GM19463 (cell line): Measurements from ENCODE around the gene PLP2.
"Not testable (repeated sequence)": the region's sequence is repeated elsewhere in the genome, so short reads cannot be mapped to it uniquely, and the experiment has no call there.

Experiments used
- ATAC-seq: cut with Tn5 transposase; IDR thresholded peaks from one replicate; pipeline ENCODE4 v1.9.1; 2021; ENCODE audit warnings: mild to moderate bottlenecking, moderate library complexity; ENCODE audit not compliant: unreplicated experiment

PLP2 gene

DNA sequence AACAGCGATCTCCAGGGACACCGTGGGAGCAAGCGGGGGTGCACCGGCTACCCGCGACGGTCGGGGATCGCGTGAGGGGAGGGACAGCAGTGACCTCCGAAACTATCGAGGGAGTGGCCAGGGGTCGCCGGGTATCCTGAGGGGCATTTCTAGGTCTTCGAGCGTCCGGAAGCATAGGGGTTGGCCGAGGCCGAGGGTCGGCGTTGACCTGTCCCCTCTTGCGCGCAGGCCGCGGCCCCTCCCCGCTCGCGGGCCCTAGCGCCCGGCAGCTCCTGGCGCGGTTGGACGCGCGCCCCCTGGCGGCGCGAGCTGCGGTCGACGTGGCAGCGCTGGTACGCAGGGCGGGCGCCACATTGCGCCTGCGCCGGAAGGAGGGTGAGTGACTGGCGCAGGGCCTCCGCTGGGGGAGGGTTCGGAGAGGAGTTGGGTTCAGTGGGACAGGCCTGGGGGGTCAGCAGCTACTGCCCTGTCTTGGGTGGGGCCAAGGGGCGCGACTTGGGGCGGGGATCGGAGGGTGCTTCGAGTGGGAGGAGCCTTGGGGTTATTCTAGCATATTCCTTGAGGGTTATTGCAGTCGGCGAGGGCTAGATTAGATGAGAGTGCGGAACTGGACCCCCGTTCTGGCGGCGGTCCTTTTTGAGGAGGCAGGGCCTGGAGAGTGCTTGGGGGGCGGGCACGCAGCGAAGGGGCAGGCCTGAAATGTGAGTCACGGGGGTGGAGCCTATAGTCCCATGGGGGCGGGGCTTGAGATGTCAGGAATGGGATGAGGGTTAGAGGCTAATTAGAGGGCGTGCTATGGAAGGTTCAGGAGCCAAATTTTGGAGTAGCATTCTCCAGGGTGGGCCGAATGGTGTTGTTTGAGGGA, 7.9 kb upstream of the PLP2 start:
- ATAC-seq, result peak; percentile 46

DNA sequence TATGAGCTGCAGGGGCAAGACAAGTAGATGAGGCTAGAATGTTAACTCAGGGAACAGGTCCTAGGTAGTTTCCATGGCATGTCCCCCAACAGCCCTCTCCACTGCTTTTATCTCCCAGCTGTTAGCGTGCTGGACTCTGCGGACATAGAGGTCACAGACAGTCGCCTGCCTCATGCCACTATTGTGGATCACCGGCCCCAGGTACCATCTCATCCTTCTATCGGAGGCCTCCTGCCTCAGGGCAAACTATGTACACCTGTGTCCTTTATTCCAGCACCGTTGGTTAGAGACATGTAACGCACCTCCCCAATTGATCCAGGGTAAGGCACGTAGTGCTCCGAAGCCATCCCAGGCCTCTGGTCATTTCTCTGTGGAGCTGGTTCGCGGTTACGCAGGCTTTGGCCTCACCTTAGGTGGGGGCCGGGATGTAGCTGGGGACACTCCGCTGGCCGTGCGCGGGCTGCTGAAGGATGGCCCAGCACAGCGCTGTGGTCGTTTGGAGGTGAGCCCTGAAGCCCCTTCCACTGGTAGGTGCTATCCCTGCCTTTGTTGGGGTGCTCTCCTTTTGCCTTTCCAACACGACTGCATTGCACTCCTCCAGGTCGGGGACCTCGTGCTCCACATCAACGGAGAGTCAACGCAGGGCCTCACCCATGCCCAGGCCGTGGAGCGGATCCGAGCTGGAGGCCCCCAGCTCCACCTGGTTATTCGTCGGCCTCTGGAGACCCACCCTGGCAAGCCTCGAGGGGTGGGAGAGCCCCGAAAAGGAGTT, 6.9 kb upstream of the PLP2 start:
- no peak for ATAC-seq

DNA sequence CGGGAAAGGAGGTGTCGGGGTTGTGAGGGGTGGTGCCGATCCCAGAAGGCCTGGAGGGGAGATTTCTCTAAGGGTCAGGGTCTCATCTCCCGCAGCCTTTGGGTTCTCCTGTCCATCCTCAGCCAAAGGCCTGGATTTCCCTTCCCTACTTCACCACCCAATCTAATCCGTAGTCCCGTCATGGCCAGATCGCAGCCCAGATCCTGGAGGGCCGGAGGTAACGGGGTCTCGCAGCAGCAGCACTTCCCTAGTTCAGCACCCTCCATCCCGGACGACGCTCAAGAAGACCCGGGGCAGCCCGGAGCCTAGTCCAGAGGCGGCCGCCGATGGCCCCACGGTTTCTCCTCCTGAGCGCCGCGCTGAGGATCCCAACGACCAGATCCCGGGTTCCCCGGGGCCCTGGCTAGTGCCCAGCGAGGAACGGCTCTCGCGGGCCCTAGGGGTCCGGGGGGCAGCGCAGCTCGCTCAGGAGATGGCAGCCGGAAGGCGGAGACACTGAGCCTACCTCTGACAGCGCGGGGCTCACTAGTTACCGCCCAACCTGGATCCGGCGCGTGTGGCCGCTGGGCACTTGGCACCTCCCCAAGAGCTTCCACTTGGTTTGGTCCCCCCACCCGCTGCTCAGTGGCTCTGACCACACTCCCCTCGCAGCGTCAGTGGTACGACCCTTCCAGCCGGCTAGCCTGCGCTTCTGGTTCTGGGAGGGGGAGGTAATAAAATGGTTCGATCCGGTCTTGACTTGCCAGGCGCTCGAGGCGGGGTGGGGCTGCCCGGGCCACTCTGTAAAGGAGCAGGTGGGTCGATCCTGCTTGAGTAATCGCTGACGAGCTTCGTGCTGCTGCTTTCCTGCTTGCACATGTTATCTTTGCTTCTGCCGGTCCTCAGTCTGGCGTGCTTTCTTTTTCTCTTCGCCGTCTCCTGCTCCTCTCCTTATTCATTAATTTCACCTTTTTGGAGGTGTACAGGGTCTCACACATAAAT, 5.5 kb upstream of the PLP2 start:
- peak; percentile 45 for ATAC-seq

DNA sequence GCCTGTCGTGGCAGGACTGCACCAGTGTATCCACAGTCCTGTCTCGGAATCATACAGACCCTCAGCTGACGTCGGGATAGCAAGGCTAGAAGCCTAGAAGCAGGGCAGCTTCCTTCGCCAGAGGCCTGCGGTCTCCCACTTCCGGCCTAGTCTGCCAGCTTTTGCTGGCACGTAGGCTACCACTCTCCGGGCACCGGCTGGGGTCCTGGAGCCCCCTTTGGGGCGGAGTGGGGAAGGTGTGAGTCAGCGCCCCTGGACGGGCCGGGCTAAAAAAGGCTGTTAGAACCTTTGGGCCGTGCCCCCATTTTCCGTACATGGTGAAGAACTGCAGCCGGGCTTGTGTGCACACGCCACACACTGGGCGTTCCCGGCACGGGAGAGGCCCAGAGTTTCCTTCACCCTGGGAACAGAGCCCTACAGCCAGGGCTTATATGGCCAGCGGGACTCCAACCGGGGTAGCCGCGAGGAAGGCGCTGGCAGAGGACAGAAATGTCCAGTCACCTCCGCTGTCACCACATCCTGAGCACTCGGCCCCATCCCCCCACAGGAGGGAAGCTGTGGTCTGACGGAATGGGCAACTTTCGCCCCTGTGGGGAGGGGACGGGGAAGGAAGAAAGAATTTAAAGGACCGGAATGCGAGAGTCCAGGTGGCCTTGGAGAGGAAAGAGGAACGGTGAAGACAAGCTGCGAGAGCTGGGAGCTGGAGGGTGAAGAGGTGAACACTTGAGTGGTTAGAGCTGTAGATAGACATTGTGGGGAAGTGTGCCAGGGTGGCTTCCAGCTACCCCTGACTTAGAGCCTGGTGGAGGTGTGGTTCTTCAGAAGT, 4.6 kb upstream of the PLP2 start:
- peak; percentile 30 for ATAC-seq

DNA sequence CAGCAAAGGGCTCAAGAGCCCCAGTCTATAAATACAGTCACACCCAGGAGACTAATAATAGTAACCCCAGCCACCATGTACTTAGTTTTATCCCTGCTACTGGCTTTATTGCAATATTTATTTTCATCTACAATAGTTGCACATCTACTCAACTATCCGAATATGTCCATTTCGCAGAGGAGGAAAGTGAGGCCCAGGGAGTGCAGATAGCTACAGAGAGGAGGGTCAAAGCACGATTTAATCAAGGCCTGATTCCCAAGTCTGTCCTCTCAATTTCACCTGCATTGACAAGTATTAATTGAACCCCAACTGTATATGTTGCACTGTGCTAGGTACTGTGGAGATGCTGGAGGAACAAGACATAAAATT, 4.0 kb upstream of the PLP2 start:
- no peak for ATAC-seq

DNA sequence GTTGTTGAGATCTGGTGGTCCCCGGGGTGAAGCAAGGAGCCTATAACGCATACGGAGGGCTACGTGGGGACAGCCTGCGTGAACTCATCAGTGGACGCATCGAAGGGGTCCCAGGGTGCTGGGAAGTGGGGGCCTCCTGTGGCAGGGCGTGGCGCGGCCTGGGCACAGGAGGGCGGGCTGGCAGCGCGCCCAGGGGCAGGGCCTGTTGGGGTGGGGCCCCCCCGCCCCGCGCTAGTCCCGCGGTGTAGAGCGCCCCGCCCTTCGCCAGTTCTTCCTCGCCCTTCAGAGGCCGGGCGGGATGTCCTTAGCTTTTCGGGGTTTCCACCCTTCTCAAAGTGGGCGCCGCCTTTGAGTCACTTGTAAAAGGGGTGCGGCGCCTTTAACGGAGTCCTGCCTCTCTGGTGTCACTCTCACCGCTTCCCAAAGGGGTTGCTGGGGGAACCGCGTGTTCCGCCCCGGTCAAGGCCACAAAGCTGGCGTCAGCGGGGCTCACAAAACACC, 632 bp downstream of the PLP2 start:
- ATAC-seq, result peak; percentile 75

DNA sequence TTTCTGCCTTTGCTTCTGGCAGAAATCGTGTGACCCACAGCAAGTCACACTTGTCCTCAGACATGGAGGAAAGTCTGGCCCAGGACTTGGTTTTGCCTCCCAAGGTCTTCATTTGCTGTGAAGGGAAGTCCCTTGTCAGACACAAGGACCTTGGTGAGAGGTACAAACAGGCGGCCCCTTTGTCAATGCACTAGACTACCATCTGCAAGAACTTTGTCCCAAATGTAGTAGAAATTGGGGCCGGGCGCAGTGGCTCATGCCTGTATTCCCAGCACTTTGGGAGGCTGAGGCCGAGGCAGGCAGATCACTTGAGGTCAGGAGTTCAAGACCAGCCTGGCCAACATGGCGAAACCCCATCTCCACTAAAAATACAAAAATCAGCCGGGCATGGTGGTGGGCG, 1.8 kb downstream of the PLP2 start:
- not testable (repeated sequence) for ATAC-seq

DNA sequence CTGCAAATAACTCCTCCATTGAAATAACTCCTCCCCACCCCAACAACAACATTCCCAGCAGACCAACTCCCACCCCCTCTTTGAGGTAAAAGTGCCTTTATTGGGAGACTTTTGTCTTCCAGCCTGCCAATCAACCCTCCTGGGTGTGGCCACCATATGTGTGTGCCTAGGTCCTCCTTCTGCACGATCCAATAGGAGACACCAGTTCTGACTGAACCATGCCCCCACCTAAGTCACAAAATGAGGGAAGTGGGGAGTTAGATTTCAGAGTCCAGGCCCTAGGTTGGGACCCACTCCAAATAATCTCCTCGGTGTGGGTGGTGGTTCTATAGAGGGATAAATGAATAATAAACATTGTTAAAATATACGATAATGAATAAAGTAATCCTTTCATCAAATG, 3.0 kb downstream of the PLP2 start:
- ATAC-seq, result no peak

DNA sequence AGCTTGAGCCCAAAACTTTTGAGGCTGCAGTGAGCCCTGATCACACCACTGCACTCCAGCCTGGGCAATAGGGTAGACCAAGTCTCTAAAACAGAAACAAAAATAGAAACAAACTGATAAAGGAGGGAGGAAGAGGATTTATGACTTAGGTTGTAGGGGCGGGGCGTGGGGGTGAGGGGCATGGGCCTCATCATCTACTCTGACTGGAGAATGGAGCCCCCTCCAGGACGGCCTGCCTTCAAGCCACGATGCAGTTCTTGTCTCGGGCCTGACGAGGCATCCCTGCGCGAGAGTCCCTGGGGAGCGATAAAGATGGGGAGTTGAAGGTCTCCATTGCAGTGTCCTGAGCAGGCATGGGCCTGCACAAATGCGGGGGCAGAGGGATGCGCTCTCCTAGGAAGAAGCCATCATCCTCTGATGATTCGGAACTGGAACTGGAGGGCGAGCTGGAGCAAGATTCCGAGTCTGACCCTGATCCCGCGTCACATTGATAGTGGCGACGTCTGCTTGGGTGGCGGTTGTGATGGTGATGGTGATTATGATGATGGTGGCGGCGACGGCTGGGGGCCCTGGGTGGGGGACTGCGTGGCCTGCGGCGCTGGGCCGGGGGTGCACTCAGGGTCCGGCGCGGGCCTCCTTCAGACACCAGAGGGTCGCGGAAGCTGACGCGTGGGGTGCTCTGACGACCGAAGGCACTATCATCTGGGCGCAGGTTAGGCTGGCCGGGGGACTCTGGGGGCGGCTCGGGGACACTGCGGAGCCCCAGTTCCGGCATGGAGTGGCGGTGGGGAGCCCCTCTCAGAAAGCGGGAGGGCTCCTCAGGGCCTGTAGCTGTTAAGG, 4.0 kb downstream of the PLP2 start:
- no peak for ATAC-seq

DNA sequence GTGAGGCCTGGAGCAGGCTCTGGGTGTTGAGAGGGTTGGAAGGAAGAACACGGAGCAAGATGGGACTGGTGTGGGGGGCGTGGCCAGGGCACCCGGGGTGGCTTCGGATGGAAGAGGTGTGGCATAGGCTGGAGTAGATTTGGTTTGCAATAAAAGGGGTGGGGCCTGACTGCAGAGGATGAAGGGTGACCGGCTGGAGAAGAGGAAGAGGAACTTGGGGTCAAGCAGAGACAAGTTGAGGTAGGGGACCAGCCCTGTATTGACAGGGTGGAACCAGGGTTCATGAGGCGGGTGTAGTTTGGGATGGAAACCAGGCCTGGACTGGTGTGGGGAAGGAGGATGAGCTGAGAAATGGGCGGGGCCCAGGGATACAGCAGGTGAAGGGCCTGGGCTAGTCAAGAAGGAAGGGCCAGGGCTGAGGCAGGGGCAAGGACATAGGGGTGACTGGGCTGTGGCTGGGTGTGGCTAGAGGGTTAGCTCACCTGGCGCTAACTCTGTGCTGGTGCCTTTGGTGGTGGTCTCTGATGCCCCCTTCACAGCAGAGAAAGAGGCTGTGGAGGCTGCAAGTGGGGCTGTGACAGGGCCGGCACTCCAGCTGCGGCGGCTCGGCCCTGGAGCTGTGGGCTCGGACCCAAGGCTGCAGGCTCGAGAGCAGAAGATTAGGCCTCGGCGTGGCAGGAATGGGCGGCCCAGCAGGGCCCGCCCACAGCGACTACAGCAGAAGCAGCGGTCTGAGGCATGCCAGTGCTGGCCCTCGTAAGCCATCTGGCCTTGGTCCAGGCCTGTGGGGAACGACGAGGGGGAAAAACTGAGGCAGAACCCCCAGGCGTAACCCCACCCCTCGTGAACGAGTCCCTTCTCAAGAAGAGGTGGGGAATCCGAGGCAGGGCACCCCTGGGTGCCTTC, 5.0 kb downstream of the PLP2 start:
- no peak for ATAC-seq

DNA sequence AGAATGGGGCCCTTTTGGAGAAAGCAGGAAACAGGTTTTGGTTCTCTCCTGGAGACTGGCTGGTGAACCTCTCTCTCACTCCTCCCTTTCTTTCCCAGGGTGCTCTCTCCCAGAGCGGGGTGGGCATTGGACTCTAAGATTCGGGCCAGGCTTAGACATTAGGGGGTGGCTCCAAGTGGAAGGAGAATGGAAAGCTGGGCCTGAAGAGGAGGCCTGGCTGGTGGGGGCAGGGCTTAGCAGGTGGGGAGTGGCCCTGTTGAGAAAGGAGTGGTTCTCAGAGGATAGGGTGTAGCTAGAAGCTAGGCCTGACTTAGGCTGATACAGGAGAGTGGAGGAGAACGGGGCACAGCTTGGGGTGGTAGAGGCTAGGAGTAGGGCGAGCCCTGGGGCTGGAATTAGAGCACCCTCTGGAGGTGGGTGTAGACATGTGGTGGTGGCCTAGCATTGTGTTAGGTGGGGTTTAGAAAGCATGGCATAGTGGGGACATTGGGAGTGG, 5.7 kb downstream of the PLP2 start:
- no peak for ATAC-seq

DNA sequence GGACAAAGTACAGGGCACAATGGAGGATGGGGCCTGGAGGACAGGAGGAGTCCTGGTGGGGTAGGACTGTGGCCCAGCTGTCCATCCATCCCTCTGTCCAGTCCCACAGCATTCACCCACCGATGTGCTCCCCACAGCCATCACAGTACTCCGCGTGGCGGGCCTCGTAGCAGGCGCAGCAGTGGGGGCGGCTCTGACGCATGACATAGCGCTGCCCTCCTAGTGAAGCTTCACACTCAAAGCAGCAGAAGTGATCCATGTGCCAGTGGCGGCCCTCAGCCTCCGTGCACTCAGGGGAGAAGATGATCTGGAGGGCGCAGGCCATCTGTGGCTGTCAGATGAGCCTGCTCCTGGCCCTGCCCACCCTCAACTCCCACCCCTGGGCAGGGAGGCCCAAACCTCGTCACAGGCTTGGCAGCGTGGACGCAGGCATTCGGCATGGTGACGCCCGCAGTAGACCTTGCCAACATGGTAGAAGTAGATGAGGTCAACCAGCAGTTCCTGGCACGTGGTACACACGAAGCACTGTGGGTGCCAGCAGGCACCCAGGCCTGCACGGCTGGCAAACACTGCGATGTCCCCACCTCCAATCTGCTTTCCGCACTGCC, 6.3 kb downstream of the PLP2 start:
- no peak for ATAC-seq

DNA sequence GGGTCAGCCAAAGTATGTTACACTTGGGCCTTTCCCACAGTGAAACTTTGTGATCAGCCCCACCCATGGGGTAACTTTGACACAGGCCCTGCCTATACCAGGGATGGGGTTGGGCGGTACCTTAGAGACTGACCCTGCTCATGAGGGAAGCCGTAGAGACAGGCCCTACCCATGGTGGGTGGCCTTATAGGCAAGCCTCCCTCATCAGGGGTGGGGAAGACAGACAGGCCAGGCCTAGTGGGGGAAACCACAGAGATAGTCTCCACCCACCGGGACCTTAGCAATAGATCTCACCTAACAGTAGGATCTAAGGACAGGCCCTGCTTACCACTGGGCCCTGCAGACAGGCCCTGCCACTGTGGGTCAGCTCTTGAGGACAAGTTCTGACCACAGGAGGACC, 6.8 kb downstream of the PLP2 start:
- no peak for ATAC-seq

DNA sequence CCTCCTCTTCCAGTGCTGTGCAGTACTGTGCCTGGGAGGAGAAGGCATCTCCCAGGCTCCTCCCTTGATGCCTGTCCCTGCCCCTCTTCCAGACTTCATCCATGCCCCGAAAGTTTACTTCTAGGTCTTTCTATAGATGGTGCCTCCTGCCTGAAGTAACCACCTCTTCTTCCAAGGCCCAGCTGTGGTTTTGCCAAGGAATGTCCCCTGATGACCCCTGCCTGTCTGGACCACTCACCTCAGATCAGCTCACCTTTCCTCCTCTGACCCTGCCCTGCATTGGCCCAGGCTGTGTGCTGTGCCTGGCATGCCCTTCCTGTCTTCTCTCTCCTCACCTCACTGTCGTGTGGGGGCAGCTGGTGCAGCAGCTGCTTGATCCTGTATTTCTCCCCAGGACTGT, 7.7 kb downstream of the PLP2 start:
- ATAC-seq, result no peak

DNA sequence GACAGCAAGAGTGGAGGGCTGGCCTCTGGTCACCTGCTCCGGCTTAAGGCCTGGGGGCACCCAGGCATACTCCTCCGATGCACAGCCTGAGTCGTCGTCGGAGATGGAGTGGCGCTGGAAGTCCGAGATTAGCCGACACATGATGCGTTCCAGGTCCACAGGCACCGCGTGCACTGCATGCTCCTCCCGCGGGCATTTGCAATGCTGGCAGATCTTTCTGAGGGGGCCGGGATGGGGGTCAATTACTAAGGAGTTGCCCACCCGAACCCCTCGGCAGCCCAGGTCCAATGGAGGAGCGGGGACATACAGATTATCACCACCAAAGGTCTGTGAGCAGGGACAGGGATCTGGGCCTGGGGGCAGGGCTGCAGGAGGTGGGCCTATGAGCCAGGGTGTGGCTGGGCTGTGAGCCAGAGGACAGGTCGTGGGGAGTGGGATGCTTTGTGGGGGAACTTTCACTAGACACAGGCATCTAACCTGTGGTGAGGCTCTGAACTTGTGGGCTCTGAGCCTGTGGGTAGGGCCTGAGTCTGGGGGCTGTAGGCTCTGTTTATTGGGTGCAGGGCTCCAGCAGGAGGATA, 12.1 kb downstream of the PLP2 start:
- ATAC-seq, result no peak

DNA sequence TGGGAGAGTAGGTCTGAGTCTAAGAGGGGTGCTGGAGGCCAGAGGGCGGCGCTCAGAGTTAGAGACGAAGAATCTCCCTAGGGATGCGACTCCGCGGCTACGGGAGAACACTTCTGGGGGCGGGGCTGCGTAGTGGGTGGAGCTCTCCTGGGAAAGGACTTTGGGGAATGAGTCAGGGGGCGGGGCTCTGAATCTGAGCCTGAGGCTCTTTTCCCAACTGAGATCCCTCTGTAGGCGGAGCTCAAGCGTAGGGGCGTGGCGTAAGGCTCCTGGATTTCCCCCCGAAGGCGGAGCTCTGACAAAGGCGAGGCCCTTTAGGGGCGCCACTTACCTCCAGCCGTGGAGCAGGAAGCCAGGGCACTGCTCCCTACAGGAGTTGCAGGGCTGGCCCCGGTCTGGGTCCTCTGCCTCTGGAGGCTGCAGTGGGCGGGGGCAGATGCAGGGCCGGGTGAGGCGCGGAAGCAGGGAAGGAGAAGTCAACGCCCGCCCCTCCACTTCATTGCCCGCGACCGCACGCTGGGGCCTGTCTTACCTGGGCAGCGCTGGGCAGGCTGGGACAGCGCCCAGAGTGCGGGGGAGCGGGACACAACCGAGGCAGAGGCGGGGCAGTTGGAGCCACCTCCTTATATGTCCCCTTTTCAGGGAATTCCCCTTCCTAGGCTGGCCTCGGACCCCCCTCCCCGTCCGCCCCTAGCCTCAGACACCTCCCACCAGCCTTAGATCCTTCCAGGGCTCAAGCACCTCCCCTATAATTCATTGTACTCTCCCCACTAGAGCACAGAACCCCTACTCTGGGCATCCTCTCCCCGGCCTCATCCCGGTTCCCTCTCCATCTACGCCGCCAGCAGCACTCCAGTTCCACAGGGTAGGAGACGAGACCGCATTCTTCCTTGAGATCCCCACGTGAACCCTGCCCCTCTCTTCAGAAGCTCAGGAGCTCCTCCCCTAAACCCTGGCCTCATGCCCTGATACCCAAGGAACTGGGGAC, 12.9 kb downstream of the PLP2 start:
- peak; percentile 46 for ATAC-seq
